ENCODE data around the gene XXYLT1. TPM values are rescaled to one million over a fixed set of nuclear protein-coding genes. Genes with fewer than 3 reads are reported as not detected.
"Not testable (repeated sequence)": the region's sequence is repeated elsewhere in the genome, so short reads cannot be mapped to it uniquely, and the experiment has no call there.

Gene XXYLT1
- polyA plus RNA-seq, 4 donors: 28.9 to 35.7 (median 31.3) TPM

DNA sequence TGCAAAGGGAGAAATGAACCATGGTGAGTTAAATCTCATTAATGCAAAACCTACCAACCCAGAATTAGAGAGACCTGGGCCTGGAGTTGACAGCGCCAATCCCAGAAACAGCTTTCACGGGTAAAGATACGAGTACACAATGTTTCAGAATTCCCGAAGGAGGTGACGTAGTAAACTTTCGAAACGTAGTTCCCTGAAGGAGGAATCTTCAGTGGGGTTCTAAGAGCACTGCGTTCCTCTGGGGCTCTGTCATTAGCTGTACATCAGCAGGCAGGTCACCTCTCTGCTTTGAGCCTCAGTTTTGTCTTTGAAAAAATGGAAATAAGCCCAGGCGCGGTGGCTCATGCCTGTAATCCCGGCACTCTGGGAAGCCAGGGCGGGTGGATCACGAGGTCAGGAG lies 152.3 kb downstream of the XXYLT1 start:
- no peak for DNase-seq (ENCODE audit: low read depth in 4 of 4, low spot score in 3 of 4)

- DNase-seq (ENCODE audit: low read depth in 4 of 4, low spot score in 3 of 4): no peak
Measured at GRCh38 chr3:195117978-195118581, 152.9 kb downstream of the XXYLT1 start.

DNA sequence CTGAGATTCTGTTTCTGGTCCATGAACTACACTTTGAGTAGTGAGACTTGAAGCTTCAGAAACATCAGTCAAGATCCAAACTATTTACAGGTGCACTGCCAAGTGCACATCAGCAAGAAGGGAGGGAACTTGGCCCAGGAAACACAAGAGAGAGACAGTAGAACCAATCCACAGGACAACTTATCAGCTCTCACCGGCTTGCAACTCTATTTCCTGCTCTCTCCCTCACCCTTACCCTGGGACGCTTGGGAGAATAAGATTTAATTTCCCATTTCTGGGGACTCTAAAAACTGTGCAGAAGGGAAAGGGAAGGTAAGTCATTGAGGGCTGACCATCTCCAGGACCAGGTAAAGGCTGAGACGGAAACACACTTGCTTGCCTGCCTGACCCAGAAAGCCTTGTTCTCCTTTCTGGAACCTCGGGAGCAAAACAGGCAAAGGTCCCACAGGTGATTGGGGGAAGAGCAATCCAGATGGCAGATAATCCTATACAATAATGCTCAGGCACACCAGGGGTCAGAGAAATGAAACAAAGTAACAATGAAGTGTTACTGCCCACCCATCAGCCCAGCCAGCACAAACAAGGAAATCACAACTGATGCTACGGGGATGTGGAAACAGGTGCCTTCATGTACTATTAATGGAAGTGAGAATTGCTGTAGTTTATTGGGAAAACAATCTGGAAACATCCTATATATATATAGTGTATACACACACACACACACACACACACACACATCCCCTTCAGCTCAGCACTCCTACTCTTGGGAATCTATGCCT lies 154.4 kb downstream of the XXYLT1 start:
- no peak for DNase-seq (ENCODE audit: low read depth in 4 of 4, low spot score in 3 of 4)

DNA sequence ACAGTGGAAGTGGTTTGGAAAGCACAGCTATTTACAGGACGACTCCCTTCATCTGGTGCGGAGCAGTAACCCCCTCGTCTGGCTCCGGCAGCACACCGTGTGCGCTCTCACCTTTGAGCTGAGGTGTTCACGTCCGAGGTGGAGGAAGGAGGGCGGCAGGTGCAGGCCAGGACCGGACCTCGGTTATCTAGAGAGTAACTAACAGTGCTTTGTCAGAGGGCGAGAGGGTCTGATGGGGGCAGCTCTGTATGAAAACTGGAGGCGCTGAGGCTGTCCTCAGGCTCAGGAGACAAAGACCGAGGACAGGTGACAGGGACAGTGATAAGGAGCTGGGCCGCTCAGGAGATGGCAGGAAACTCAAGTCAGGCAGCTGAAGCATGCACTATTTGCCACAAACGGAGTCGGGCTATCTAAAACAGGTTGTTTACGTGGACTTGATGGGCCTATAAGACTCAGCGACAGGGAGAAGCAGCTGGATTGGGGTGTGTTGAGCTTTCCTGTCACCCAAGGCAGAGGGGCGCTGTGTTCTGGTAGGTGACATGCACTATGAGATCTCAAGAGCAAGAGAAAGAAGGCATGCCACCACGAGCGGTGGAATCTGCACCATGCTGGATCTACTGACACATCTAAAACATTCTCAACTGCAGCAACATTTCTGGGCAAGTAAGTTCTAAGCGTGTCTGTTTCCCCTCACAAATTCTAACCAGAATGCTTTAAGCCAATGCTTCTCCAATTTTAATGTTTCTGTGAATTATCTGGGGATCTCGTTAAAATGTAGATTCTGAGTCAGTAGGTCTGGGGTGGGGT lies 155.2 kb downstream of the XXYLT1 start:
- no peak for DNase-seq (ENCODE audit: low read depth in 4 of 4, low spot score in 3 of 4)

- no peak for DNase-seq (ENCODE audit: low read depth in 4 of 4, low spot score in 3 of 4)
Measured at GRCh38 chr3:195114786-195115599, 156.0 kb downstream of the XXYLT1 start.

- DNase-seq (ENCODE audit: low read depth in 4 of 4, low spot score in 3 of 4): no peak
Measured at GRCh38 chr3:195113536-195114425, 157.2 kb downstream of the XXYLT1 start.

GRCh38 chr3:195113048-195113447 lies 157.9 kb downstream of the XXYLT1 start:
- DNase-seq (ENCODE audit: low read depth in 4 of 4, low spot score in 3 of 4): no peak

- DNase-seq (ENCODE audit: low read depth in 4 of 4, low spot score in 3 of 4): no peak
Measured at GRCh38 chr3:195112361-195112791, 158.6 kb downstream of the XXYLT1 start.

DNA sequence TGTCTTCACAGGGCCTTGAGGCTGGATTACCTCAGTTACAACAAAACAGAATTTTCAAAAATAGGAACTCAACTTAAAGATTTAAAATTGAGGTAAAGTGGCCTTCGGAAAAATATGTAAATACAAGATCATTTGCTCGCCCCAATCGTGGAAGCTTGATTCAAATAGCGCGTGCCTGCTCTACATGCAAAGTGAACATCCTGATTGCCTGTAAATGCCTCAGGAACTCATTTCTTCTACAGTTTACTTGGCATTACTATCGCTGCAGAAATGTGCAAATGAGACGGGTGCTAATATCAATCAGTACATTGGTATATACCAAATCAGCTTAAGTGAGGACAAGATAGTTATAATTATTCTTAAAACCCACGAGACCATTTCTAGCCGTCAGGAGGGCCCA lies 159.2 kb downstream of the XXYLT1 start:
- no peak for DNase-seq (ENCODE audit: low read depth in 4 of 4, low spot score in 3 of 4)

GRCh38 chr3:195111319-195111705 lies 159.6 kb downstream of the XXYLT1 start:
- no peak for DNase-seq (ENCODE audit: low read depth in 4 of 4, low spot score in 3 of 4)

DNA sequence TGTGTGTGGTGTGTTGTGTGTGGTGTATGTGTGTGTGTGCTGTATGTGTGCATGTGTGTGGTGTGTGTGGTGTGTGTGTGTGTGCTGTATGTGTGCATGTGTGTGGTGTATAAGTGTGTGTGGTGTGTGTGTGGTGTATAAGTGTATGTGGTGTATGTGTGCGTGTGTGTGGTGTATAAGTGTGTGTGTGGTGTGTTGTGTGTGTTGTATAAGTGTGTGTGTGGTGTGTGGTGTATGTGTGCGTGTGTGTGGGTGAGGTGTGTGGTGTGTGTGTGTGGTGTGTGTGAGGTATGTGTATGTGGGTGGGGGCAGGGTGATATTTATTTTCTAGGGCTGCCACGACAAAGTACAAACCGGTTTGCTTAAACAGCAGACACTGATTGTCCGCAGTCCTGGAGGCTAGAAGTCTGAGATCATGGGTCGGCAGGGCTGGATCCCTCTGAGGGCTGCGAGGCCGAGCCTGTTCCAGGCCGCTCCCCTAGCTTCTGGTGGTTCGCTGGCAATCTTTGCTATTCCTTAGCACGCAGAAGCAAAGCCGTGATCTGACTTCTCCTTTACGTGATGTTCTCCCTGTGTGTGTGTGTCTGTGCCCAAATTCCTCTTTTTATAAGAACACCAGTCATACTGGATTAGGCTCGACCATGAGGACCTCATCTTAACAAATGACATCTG lies 160.2 kb downstream of the XXYLT1 start:
- no peak for DNase-seq (ENCODE audit: low read depth in 4 of 4, low spot score in 3 of 4)

DNA sequence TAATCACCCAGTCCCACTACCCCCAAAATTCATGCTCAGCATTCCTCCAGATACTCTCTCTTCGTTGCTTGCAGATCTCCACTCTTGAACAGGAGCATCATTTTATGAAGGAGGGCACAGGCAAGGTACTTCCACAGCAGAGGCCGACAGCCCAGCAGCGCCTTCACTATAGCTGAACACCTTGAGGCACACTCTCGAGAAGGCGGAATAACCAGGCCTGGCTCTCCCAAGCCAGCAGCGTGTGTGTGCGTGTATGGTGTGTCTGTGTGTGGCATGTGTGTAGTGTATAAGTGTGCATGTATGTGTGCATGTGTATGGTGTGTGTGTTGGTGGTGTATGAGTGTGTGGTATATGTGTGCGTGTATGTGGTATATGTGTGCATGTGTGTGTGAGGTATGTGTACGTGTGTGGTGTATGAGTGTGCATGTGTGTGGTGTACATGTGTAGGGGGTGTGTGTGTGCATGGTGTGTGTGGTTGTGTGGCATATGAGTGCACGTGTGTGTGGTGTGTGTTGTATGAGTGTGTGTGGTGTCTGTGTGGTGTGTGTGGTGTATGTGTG lies 161.8 kb downstream of the XXYLT1 start:
- DNase-seq (ENCODE audit: low read depth in 4 of 4, low spot score in 3 of 4): no peak

DNA sequence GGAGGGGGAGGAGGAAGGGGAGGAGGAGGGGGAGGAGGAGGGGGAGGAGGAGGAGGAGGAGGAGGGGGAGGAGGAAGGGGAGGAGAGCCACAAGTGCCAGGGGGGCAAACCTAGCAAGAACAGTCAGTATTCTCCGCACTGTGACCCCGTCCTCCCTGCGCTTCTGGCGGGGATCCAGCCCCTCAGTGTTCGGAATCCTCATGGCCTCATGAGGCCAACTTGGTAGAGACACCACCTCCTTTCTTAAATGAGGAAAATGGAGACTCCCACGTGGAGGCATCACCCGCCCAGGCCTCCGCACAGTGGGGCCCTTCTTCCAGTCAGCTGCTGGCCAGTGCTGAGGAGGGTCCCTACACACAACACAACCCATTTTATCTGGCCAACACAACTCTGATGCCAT lies 163.4 kb downstream of the XXYLT1 start:
- DNase-seq (ENCODE audit: low read depth in 4 of 4, low spot score in 3 of 4): no peak

GRCh38 chr3:195107031-195107430 lies 163.9 kb downstream of the XXYLT1 start:
- not testable (repeated sequence) for DNase-seq (ENCODE audit: low read depth in 4 of 4, low spot score in 3 of 4)

DNA sequence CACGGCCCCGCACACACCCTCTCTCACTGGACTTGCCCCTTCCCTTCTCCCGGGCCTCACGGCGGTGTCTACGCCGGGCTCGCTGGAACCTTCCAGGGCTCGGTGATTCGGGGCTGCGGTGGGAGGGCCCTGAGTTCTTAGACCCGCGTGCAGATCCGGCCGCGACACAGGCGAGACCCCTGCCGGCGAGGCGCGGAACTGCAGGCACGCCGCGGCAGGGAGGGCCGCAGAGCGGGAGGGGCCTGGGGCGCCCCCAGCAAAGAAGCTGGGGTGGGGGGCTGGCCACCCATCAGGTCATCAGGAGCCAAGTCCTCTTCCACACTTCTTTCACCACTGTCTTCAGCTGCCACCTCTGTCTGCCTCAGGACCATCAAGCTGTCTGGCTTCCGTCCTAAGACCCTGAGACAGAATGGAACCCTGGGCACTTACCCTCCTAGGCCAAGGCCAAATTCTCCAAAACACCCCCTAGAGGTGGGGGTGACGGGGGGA lies 164.5 kb downstream of the XXYLT1 start:
- DNase-seq (ENCODE audit: low read depth in 4 of 4, low spot score in 3 of 4): peak in 1 of 4 donors; percentile 59

DNA sequence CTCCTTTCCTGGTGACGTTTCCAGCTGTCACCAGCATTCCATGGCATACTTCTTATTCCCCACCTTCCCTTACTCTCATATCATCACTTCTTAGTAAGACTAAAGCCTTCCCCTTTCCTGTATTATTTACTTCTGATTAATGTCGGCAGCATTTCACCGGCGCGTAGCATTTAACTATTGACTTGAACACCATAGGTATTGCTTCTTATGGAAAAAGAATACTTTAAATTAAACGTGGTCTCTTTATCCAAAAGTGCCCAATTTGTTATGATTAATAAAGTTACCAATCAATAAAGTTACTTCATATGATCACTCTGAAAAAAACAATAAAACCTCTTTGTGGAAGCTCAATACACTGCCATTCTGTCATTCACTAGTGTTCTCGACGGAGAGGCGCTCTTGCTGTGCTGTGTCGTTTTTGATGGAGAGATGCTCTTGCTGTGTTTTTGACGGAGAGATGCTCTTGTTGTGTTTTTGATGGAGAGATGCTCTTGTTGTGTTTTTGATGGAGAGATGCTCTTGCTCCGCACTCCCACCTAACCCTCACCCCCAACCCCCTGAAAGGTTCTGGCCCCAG lies 165.0 kb downstream of the XXYLT1 start:
- no peak for DNase-seq (ENCODE audit: low read depth in 4 of 4, low spot score in 3 of 4)

DNA sequence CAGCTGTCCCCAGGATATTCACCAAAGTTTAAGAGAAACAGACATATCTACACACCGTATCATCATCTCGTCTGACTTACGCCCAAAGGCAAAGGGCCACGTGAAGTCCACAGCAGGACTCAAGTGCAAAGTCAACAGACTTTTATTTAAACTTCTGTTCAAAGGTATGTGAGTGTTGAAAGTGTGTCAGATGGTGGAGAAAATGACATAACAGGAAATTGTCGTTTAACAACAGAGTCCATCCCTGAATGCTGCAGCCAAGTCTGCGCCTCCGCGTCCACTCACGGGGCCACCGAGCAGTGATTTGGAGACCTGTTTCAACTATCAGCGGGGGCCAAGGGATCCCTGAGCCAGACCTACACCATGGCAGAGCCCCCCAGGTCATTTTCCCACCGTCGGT lies 165.6 kb downstream of the XXYLT1 start:
- DNase-seq (ENCODE audit: low read depth in 4 of 4, low spot score in 3 of 4): no peak

DNA sequence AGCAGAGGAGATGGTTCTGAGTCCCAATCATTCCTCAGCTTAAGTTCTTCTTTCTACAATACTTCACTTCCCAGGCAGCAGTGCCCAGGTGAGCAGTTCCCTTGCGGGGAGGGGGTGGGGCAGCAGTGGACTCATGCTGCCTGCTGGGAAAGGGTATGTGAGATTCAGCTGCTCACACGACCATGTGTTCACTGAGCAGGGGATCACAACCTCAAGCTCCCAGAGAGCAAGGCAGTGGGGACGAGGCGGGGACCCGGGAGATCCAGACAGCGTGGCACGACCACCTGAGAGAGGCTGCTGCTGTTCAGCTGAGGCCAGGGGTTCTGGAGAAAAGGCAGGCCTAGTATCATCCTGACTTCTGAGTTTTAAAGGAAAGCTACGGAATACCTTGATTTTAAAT lies 166.6 kb downstream of the XXYLT1 start:
- DNase-seq (ENCODE audit: low read depth in 4 of 4, low spot score in 3 of 4): no peak
